ENCODE data around the gene DMBT1. TPM values are rescaled to one million over a fixed set of nuclear protein-coding genes. Genes with fewer than 3 reads are reported as not detected.

DMBT1 gene
- total and polyA plus RNA-seq, 2 of the 4 experiments (the other 2 are of a cell fraction), result under 0.01 TPM; not detected in 1

GRCh38 chr10:122590153-122590552 is 29.6 kb downstream of the DMBT1 start:
- Histone ChIP-seq H3K4ac (ENCODE audit: low read depth, low read length) (no peak overlapping the region), H3K4me3 (ENCODE audit: insufficient read depth, low read depth, low read length) (no peak overlapping the region), H3K79me1 (ENCODE audit: low read depth in 1 of 2, low read length in 2 of 2) (no peaks in the 10 kb centered on the region), H3K4me1 (ENCODE audit: control insufficient read depth, insufficient read depth, low read length) (no peaks in the 10 kb centered on the region), H2BK5ac (ENCODE audit: low read depth, low read length, poor library complexity, severe bottlenecking) (no peak overlapping the region), H3K4me2 (ENCODE audit: low read depth, low read length) (no peak overlapping the region), H2AK9ac (replicated peaks; ENCODE audit: low read depth, low read length, poor library complexity) (no peak overlapping the region), H2BK120ac (ENCODE audit: low read depth, low read length) (no peak overlapping the region), H3K9me3 (ENCODE audit: control insufficient read depth, insufficient read depth, low read length) (no peaks in the 10 kb centered on the region), H3K56ac (ENCODE audit: extremely low read depth, insufficient read depth, low read length) (no peak overlapping the region), H3K23ac (ENCODE audit: low read depth, low read length) (no peak overlapping the region), H4K20me1 (ENCODE audit: insufficient read depth, low read length) (no peaks in the 10 kb centered on the region), H3K36me3 (ENCODE audit: control insufficient read depth, insufficient read depth, low read length) (no peaks in the 10 kb centered on the region), H2BK20ac (ENCODE audit: low read depth, low read length) (no peak overlapping the region), H4K8ac (ENCODE audit: low read depth in 2 of 2, low read length in 2 of 2) (no peak overlapping the region), H4K5ac (ENCODE audit: low read depth, low read length) (no peak overlapping the region), H2BK15ac (ENCODE audit: low read depth, low read length) (no peak overlapping the region), H3K18ac (ENCODE audit: low read depth, low read length) (no peak overlapping the region), H4K91ac (ENCODE audit: insufficient read depth, low read depth, low read length) (no peak overlapping the region), H2AK5ac (ENCODE audit: low read depth, low read length) (no peak overlapping the region), H2AFZ (replicated peaks; ENCODE audit: low read length, poor library complexity) (no peak overlapping the region), H3K9me1 (ENCODE audit: insufficient read depth, low read length) (no peaks in the 10 kb centered on the region), H3K27me3 (ENCODE audit: control insufficient read depth, insufficient read depth, low read length) (no peaks in the 10 kb centered on the region), H3K14ac (replicated peaks; ENCODE audit: low read depth, low read length) (no peak overlapping the region), H3K9ac (ENCODE audit: low read depth, low read length) (no peak overlapping the region), H3K27ac (ENCODE audit: insufficient read depth, low read length) (no peak overlapping the region)
- ATAC-seq (ENCODE audit: low read depth) (no peak), DNase-seq (no peak)
- BruUV-seq (replicated peaks), result no TSS peak
- no CpG with 5 or more reads among the region's 3 CpGs for WGBS, 2 experiments (ENCODE audit: extremely low coverage in 2 of 2, insufficient read length in 1 of 2)
- in situ Hi-C loops (cut with MboI; ENCODE audit: low sequenced_read_pairs) (no loop called here), dilution Hi-C loops (cut with HindIII; ENCODE audit: low sequenced_read_pairs, unreplicated experiment) (no loop called here), intact Hi-C loops (cut with micrococcal nuclease) (no loop called here)
- ChIA-PET CTCF (no interaction called here), POLR2A (ENCODE audit: unreplicated experiment) (no interaction called here)
- TF ChIP-seq MAFK (IDR thresholded peaks at IDR 0.05; ENCODE audit: low read depth, low read length) (0 out of 2 replicates have a peak, but pooled peaks have one; percentile 2), CHD1 (IDR thresholded peaks at IDR 0.05; ENCODE audit: low read depth, low read length) (no peak), BHLHE40 (IDR thresholded peaks at IDR 0.05; ENCODE audit: low read depth, low read length) (no peak), ELK1 (IDR thresholded peaks at IDR 0.05; ENCODE audit: borderline replicate concordance, low read depth, low read length) (no peak)

Data from IMR-90 (cell line).